ENCODE measurements around the gene PADI6. TPM values are rescaled to one million over a fixed set of nuclear protein-coding genes. Genes with fewer than 3 reads are reported as not detected.

The PADI6 gene
- total and polyA plus RNA-seq, 2 of the 8 experiments (the other 6 are each of a cell fraction or from before 2014, with no cell fraction given): not detected

- TF ChIP-seq EZH2 (IDR thresholded peaks at IDR 0.05; ENCODE audit: low read depth, low read length, severe bottlenecking) (no peak), CHD2 (IDR thresholded peaks at IDR 0.05; ENCODE audit: low read length) (no peak), POLR2AphosphoS5 (IDR thresholded peaks at IDR 0.05; ENCODE audit: low read depth, low read length) (no peak; the same call in 1 of the 2 replicates), KDM1A (IDR thresholded peaks at IDR 0.05; ENCODE audit: borderline replicate concordance, low read length) (no peak), POLR2A (IDR thresholded peaks at IDR 0.05; ENCODE audit: control extremely low read depth in 1 of 2, low read depth in 2 of 2, low read length in 2 of 2) (no peak), MAX (IDR thresholded peaks at IDR 0.05) (no peak), TEAD4 (IDR thresholded peaks at IDR 0.05; ENCODE audit: low read depth, low read length) (no peak), CEBPB (IDR thresholded peaks at IDR 0.05; ENCODE audit: low read depth, low read length) (no peak), SUZ12 (IDR thresholded peaks at IDR 0.05; ENCODE audit: low read length) (no peak), MAFK (IDR thresholded peaks at IDR 0.05; ENCODE audit: low read depth, low read length) (no peak)
Measured at GRCh38 chr1:17409391-17409811, 37.4 kb downstream of the PADI6 start (continued).
